WTC11 (cell line): ENCODE results near the gene MACO1. TPM values are rescaled to one million over a fixed set of nuclear protein-coding genes. Genes with fewer than 3 reads are reported as not detected.

Source experiments
- ATAC-seq: fragments of 200-7000 bp; cut with Tn5 transposase; 2 replicates; pipeline ENCODE4 v1.10.0; 2021; ENCODE audit warnings: mild to moderate bottlenecking, moderate library complexity
- CTCF ChIA-PET: fragments of 300-600 bp; sonication (Branson Sonifier 250); formaldehyde crosslinking; loops from one replicate; lab custom pipeline; 2021; ENCODE audit warnings: antibody characterized with exemption; lab: Charles Lee
- POLR2A ChIA-PET: fragments of 350-600 bp; sonication (Branson Sonifier 250); formaldehyde crosslinking; loops from one replicate; lab custom pipeline; 2021; ENCODE audit warnings: antibody characterized with exemption; lab: Charles Lee
- DNase-seq: peaks from one replicate; pipeline ENCODE4 v3.0.0; 2021; ENCODE audit warnings: low spot score
- H3K27ac Mint-ChIP-seq: 2 replicates; pipeline ENCODE4 v1.8.0; 2021; ENCODE audit warnings: mixed read lengths
- H3K27me3 Mint-ChIP-seq: 2 replicates; pipeline ENCODE4 v1.8.0; 2021; ENCODE audit warnings: low read depth, mild to moderate bottlenecking, moderate library complexity, mixed read lengths
- H3K36me3 Mint-ChIP-seq: 2 replicates; pipeline ENCODE4 v1.8.0; 2021; ENCODE audit warnings: mixed read lengths
- H3K4me1 Mint-ChIP-seq: 2 replicates; pipeline ENCODE4 v1.8.0; 2022; ENCODE audit warnings: mixed read lengths
- H3K4me3 Mint-ChIP-seq: 2 replicates; pipeline ENCODE4 v1.8.0; 2021; ENCODE audit warnings: mild to moderate bottlenecking, moderate library complexity, mixed read lengths
- H3K9me3 Mint-ChIP-seq: 2 replicates; pipeline ENCODE4 v1.8.0; 2021; ENCODE audit warnings: mixed read lengths
- AR ChIP-seq: fragments of 250-450 bp; sonication (Bioruptor Pico); IDR thresholded peaks from 2 replicates; pipeline ENCODE4 v1.9.0; 2021; ENCODE audit warnings: mild to moderate bottlenecking
- ATF6 ChIP-seq: sonication (generic); formaldehyde crosslinking; IDR thresholded peaks from 2 replicates; pipeline ENCODE4 v1.8.1; 2023; ENCODE audit warnings: mild to moderate bottlenecking, missing genetic modification reagents
- CREM ChIP-seq: sonication (generic); formaldehyde crosslinking; IDR thresholded peaks from 2 replicates; pipeline ENCODE4 v1.8.1; 2022; ENCODE audit warnings: mild to moderate bottlenecking, missing genetic modification reagents, moderate library complexity
- CTCF ChIP-seq: fragments of 200-600 bp; IDR thresholded peaks from 2 replicates; pipeline ENCODE4 v1.8.0; 2022; ENCODE audit warnings: antibody characterized with exemption
- ETV6 ChIP-seq: sonication (generic); formaldehyde crosslinking; IDR thresholded peaks from 2 replicates; pipeline ENCODE4 v1.8.1; 2022; ENCODE audit warnings: mild to moderate bottlenecking, missing genetic modification reagents
- FOXP1 ChIP-seq: sonication (generic); formaldehyde crosslinking; IDR thresholded peaks from 2 replicates; pipeline ENCODE4 v1.8.0; 2022; ENCODE audit warnings: missing genetic modification reagents, mild to moderate bottlenecking, moderate library complexity, borderline replicate concordance
- MAX ChIP-seq: sonication (generic); formaldehyde crosslinking; IDR thresholded peaks from 2 replicates; pipeline ENCODE4 v1.8.0; 2022; ENCODE audit warnings: mild to moderate bottlenecking, missing genetic modification reagents
- MXD4 ChIP-seq: fragments of 250-450 bp; sonication (Bioruptor Pico); IDR thresholded peaks from 2 replicates; pipeline ENCODE4 v1.8.0; 2021; ENCODE audit warnings: mild to moderate bottlenecking, moderate library complexity, borderline replicate concordance
- OVOL2 ChIP-seq: fragments of 250-450 bp; sonication (Bioruptor Pico); IDR thresholded peaks from 2 replicates; pipeline ENCODE4 v1.9.0; 2021; ENCODE audit warnings: mild to moderate bottlenecking, borderline replicate concordance
- PRRX2 ChIP-seq: fragments of 250-450 bp; sonication (Bioruptor Pico); IDR thresholded peaks from 2 replicates; pipeline ENCODE4 v1.8.0; 2021; ENCODE audit warnings: mild to moderate bottlenecking
- RORB ChIP-seq: fragments of 250-450 bp; sonication (Bioruptor Pico); IDR thresholded peaks from 2 replicates; pipeline ENCODE4 v1.9.0; 2021; ENCODE audit warnings: mild to moderate bottlenecking
- USF2 ChIP-seq: sonication (generic); formaldehyde crosslinking; IDR thresholded peaks from 2 replicates; pipeline ENCODE4 v1.8.1; 2023; ENCODE audit warnings: mild to moderate bottlenecking, missing genetic modification reagents, moderate library complexity
- ZBTB43 ChIP-seq: sonication (generic); formaldehyde crosslinking; IDR thresholded peaks from 2 replicates; pipeline ENCODE4 v1.8.1; 2023; ENCODE audit warnings: mild to moderate bottlenecking, missing genetic modification reagents
- ZNF121 ChIP-seq: sonication (generic); formaldehyde crosslinking; IDR thresholded peaks from 2 replicates; pipeline ENCODE4 v1.8.0; 2023; ENCODE audit warnings: missing genetic modification reagents
- ZNF232 ChIP-seq: sonication (generic); formaldehyde crosslinking; IDR thresholded peaks from 2 replicates; pipeline ENCODE4 v1.8.0; 2022; ENCODE audit warnings: mild to moderate bottlenecking, missing genetic modification reagents
- ZSCAN18 ChIP-seq: fragments of 250-450 bp; sonication (Bioruptor Pico); IDR thresholded peaks from 2 replicates; pipeline ENCODE4 v2.1.2; 2022; ENCODE audit warnings: mild to moderate bottlenecking, moderate library complexity
- total RNA-seq: library from RNA; stranded (reverse); gene quantifications from 3 replicates; pipeline ENCODE4 v1.2.3, GENCODE V29; 2021
- TF ChIP-seq, protein P1 (sequence below): fragments of 250-450 bp; sonication (Bioruptor Pico); IDR thresholded peaks from 2 replicates; pipeline ENCODE4 v1.8.0; 2021; ENCODE audit warnings: mild to moderate bottlenecking
- TF ChIP-seq, protein P2 (sequence below): sonication (generic); formaldehyde crosslinking; IDR thresholded peaks from 2 replicates; pipeline ENCODE4 v1.8.1; 2022; ENCODE audit warnings: mild to moderate bottlenecking, moderate library complexity, missing genetic modification reagents

MACO1 gene
- total RNA-seq, 1 experiment from 2014 or later = 9.5 TPM

- no peak for ATAC-seq
- H3K4me3 Mint-ChIP-seq = no peak overlapping the region
- no peaks in the 10 kb centered on the region for H3K27me3 Mint-ChIP-seq
- TF ChIP-seq MAX (no peak), MXD4 (CRISPR knock-in tag) (no peak), RORB (CRISPR knock-in tag) (no peak), USF2 (no peak), FOXP1 (CRISPR knock-in tag) (no peak), ZNF232 (CRISPR knock-in tag) (no peak), ATF6 (CRISPR knock-in tag) (no peak), CREM (CRISPR knock-in tag) (no peak), ZNF121 (CRISPR knock-in tag) (no peak), ETV6 (CRISPR knock-in tag) (no peak), ZSCAN18 (CRISPR knock-in tag) (no peak), ZBTB43 (no peak), AR (CRISPR knock-in tag) (no peak), CTCF (no peak), PRRX2 (no peak), OVOL2 (CRISPR knock-in tag) (no peak)
- TF ChIP-seq, protein P1, sequence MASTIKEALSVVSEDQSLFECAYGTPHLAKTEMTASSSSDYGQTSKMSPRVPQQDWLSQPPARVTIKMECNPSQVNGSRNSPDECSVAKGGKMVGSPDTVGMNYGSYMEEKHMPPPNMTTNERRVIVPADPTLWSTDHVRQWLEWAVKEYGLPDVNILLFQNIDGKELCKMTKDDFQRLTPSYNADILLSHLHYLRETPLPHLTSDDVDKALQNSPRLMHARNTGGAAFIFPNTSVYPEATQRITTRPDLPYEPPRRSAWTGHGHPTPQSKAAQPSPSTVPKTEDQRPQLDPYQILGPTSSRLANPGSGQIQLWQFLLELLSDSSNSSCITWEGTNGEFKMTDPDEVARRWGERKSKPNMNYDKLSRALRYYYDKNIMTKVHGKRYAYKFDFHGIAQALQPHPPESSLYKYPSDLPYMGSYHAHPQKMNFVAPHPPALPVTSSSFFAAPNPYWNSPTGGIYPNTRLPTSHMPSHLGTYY = no peak
- TF ChIP-seq, protein P2, sequence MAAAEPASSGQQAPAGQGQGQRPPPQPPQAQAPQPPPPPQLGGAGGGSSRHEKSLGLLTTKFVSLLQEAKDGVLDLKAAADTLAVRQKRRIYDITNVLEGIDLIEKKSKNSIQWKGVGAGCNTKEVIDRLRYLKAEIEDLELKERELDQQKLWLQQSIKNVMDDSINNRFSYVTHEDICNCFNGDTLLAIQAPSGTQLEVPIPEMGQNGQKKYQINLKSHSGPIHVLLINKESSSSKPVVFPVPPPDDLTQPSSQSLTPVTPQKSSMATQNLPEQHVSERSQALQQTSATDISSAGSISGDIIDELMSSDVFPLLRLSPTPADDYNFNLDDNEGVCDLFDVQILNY (CRISPR knock-in tag) = no peak
- ChIA-PET POLR2A (no interaction called here), CTCF (interaction anchor here (0.7 to 2.0 kb wide), 3 partner anchors 9 to 26 kb away, joined by 3 to 7 read pairs (median 5); no protein-coding TSS in a partner anchor)
- no peak for DNase-seq
- H3K4me1 Mint-ChIP-seq = peaks cover 17% of the 10 kb centered on the region
- H3K27ac Mint-ChIP-seq = peak overlapping the region; percentile 59
- no peaks in the 10 kb centered on the region for H3K9me3 Mint-ChIP-seq
- peaks cover 5% of the 10 kb centered on the region; the same call in 1 of the 2 replicates for H3K36me3 Mint-ChIP-seq
Measured at GRCh38 chr1:25494952-25495351, 64.3 kb downstream of the MACO1 start.
